C4-2B (cell line): ENCODE results near the gene FUT7.

Source experiments
- H3K27ac ChIP-seq: fragments of 450-650 bp; 2 replicates; pipeline ENCODE4 v1.5.1; 2017
- CTCF ChIP-seq: fragments of 450-650 bp; conservative IDR thresholded peaks from 2 replicates; pipeline ENCODE4 v1.5.1; 2017; ENCODE audit warnings: mild to moderate bottlenecking
- ZFX ChIP-seq: fragments of 450-650 bp; IDR thresholded peaks from 2 replicates; pipeline ENCODE4 v1.6.1; 2017

FUT7 gene

GRCh38 chr9:136990242-136990911 is 41.5 kb downstream of the FUT7 start:
- no peak for TF ChIP-seq CTCF
- TF ChIP-seq ZFX = no peak
- peak overlapping the region; percentile 86; the same call in 1 of the 2 replicates for H3K27ac ChIP-seq

GRCh38 chr9:136988872-136989271 is 43.0 kb downstream of the FUT7 start:
- TF ChIP-seq CTCF = no peak
- TF ChIP-seq ZFX = no peak
- peak overlapping the region; percentile 73 for H3K27ac ChIP-seq

GRCh38 chr9:136985853-136986252 is 46.0 kb downstream of the FUT7 start:
- H3K27ac ChIP-seq = no peak overlapping the region
- TF ChIP-seq CTCF = no peak
- no peak for TF ChIP-seq ZFX

- H3K27ac ChIP-seq = no peak overlapping the region
- TF ChIP-seq ZFX (no peak), CTCF (no peak)
Observed at GRCh38 chr9:136985027-136985602, 46.8 kb downstream of the FUT7 start.

GRCh38 chr9:136984464-136985026 is 47.3 kb downstream of the FUT7 start:
- no peak overlapping the region for H3K27ac ChIP-seq
- TF ChIP-seq CTCF (no peak), ZFX (no peak)

GRCh38 chr9:136983656-136984314 is 48.1 kb downstream of the FUT7 start:
- no peak overlapping the region for H3K27ac ChIP-seq

More at GRCh38 chr9:136983656-136984314, 48.1 kb downstream of the FUT7 start:
- no peak for TF ChIP-seq ZFX
- TF ChIP-seq CTCF = no peak
